ENCODE results near the gene CFAP54.

CFAP54 gene

GRCh38 chr12:96906498-96906848 lies 417.1 kb downstream of the CFAP54 start:
- POLR2A ChIA-PET = no interaction called here
- Histone ChIP-seq H3K4me3 (ENCODE audit: low read depth, low read length) (peak overlapping the region; percentile 78), H3K4me1 (ENCODE audit: control insufficient read depth, insufficient read depth, low read length) (no peaks in the 10 kb centered on the region)

GRCh38 chr12:96906849-96907670 lies 417.7 kb downstream of the CFAP54 start, which contains the start of gene NEDD1:
Gene NEDD1, plus strand, starts transcription at chr12:96907257. Its CDS starts 2,503 bp downstream, at chr12:96909760.
- peaks cover 4 to 9% of the 10 kb centered on the region in 2 experiments; a peak in 2 of 3 replicates for H3K36me3 ChIP-seq (ENCODE audit: control insufficient read depth in 2 of 2, insufficient read depth in 1 of 2, low read length in 2 of 2)
- peak within 1 kb of the TSS; percentile 78 for H3K4me3 ChIP-seq (ENCODE audit: low read depth, low read length)
- H3K9me3 ChIP-seq (ENCODE audit: control insufficient read depth, insufficient read depth, low read depth, low read length) = no peaks in the 10 kb centered on the region
- ChIA-PET CTCF (interaction anchor here (0.6 kb wide), 1 partner anchor 149 kb away, joined by 4 read pairs; no protein-coding TSS in a partner anchor), POLR2A (no interaction called here)
- peak within 1 kb of the TSS; percentile 68; the same call in 1 of the 2 replicates for H3K27ac ChIP-seq (ENCODE audit: extremely low read depth, low read depth, low read length)
- no peaks in the 10 kb centered on the region for H3K4me1 ChIP-seq (ENCODE audit: control insufficient read depth, insufficient read depth, low read length)
- no peak; the same call in 1 of the 2 replicates for TF ChIP-seq YY1 (tag by site-specific recombination; IDR thresholded peaks at IDR 0.05)
- TF ChIP-seq ZNF558 (tag by site-specific recombination; IDR thresholded peaks at IDR 0.05) = no peak
- TF ChIP-seq ZNF560 (tag by site-specific recombination; IDR thresholded peaks at IDR 0.05; ENCODE audit: borderline replicate concordance) = no peak
- no peak for TF ChIP-seq ZNF214 (tag by site-specific recombination; IDR thresholded peaks at IDR 0.05; ENCODE audit: borderline replicate concordance)
- no peak; the same call in 1 of the 2 replicates for TF ChIP-seq TSHZ1 (tag by site-specific recombination; IDR thresholded peaks at IDR 0.05; ENCODE audit: borderline replicate concordance)
- TF ChIP-seq SALL2 (tag by site-specific recombination; IDR thresholded peaks at IDR 0.05; ENCODE audit: borderline replicate concordance) = no peak
- no peak for TF ChIP-seq ZNF488 (tag by site-specific recombination; IDR thresholded peaks at IDR 0.05)
- TF ChIP-seq ZNF280C (tag by site-specific recombination; IDR thresholded peaks at IDR 0.05) = no peak
- TF ChIP-seq ZNF639 (tag by site-specific recombination; IDR thresholded peaks at IDR 0.05) = no peak
- TF ChIP-seq ZNF362 (tag by site-specific recombination; IDR thresholded peaks at IDR 0.05) = no peak
- 0 out of 2 replicates have a peak, but pooled peaks have one; percentile 44 for TF ChIP-seq ZNF394 (tag by site-specific recombination; IDR thresholded peaks at IDR 0.05; ENCODE audit: borderline replicate concordance)
- TF ChIP-seq ZNF610 (tag by site-specific recombination; IDR thresholded peaks at IDR 0.05; ENCODE audit: borderline replicate concordance) = 0 out of 2 replicates have a peak, but pooled peaks have one; percentile 44

More at GRCh38 chr12:96906498-96906848, 417.1 kb downstream of the CFAP54 start:
- CTCF ChIA-PET = interaction anchor here (0.6 kb wide), 1 partner anchor 149 kb away, joined by 4 read pairs; no protein-coding TSS in a partner anchor
- no peak for TF ChIP-seq WT1 (tag by site-specific recombination; IDR thresholded peaks at IDR 0.05)
- TF ChIP-seq ZNF560 (tag by site-specific recombination; IDR thresholded peaks at IDR 0.05; ENCODE audit: borderline replicate concordance) = no peak
- no peak for TF ChIP-seq GLI2 (tag by site-specific recombination; IDR thresholded peaks at IDR 0.05; ENCODE audit: borderline replicate concordance, low read depth)
- no peak for TF ChIP-seq ZNF302 (tag by site-specific recombination; IDR thresholded peaks at IDR 0.05; ENCODE audit: low read depth)
- TF ChIP-seq TSHZ1 (tag by site-specific recombination; IDR thresholded peaks at IDR 0.05; ENCODE audit: borderline replicate concordance) = no peak
- H3K36me3 ChIP-seq (ENCODE audit: control insufficient read depth in 2 of 2, insufficient read depth in 1 of 2, low read length in 2 of 2) = peaks cover 4 to 9% of the 10 kb centered on the region in 2 experiments; a peak in 2 of 3 replicates
- H3K9me3 ChIP-seq (ENCODE audit: control insufficient read depth, insufficient read depth, low read depth, low read length) = no peaks in the 10 kb centered on the region
- H3K27ac ChIP-seq (ENCODE audit: extremely low read depth, low read depth, low read length) = no peak overlapping the region; the same call in 1 of the 2 replicates
